Ovary (tissue), 9 donors: Measurements from ENCODE around the gene MPPED1. TPM values are rescaled to one million over a fixed set of nuclear protein-coding genes. Genes with fewer than 3 reads are reported as not detected.

Source experiments
- DNase-seq, 5 donors: peaks; one replicate each; pipeline ENCODE4 v3.0.0-alpha.2; 2019 to 2020
- H3K27ac ChIP-seq, 2 donors: fragments of 200-600 bp; one replicate each; pipeline versions ENCODE4 v1.5.1 to v1.8.0; 2019 to 2022
- H3K27me3 ChIP-seq: fragments of 200-600 bp; one replicate; pipeline ENCODE4 v1.8.0; 2022
- H3K36me3 ChIP-seq: fragments of 200-600 bp; sonication (generic); one replicate; pipeline ENCODE4 v1.5.1; 2019
- H3K4me1 ChIP-seq: one replicate; pipeline ENCODE4 v1.8.1; 2013; ENCODE audit warnings: mild to moderate bottlenecking, moderate library complexity; ENCODE audit not compliant: insufficient read depth
- H3K4me3 ChIP-seq: fragments of 200-600 bp; sonication (generic); one replicate; pipeline ENCODE4 v1.5.1; 2017
- H3K9me3 ChIP-seq, 2 donors: fragments of 200-600 bp in 1 of 2; sonication (generic) in 1 of 2; one replicate each; pipeline versions ENCODE4 v1.5.1 to v1.8.1; 2013 to 2019; ENCODE audit warnings: mild to moderate bottlenecking in 1 of 2, moderate library complexity in 1 of 2
- CTCF ChIP-seq, 3 donors: fragments of 450-650 bp in 2 of 3; fragments of 200-600 bp in 1 of 3; IDR thresholded peaks; one replicate each; pipeline versions ENCODE4 v1.5.1 to v1.8.0; 2016 to 2022; ENCODE audit warnings: antibody characterized with exemption in 3 of 3, mild to moderate bottlenecking in 1 of 3
- EP300 ChIP-seq: sonication (generic); formaldehyde crosslinking; IDR thresholded peaks from one replicate; pipeline ENCODE4 v1.6.1; 2017; ENCODE audit warnings: antibody characterized with exemption
- POLR2A ChIP-seq: fragments of 450-650 bp; IDR thresholded peaks from one replicate; pipeline ENCODE4 v1.6.1; 2017; ENCODE audit warnings: antibody characterized with exemption, mild to moderate bottlenecking, moderate library complexity
- WGBS, 3 donors: extraction: QIAGEN DNeasy Blood & Tissue Kit in 1 of 3; methylation state at CpG; one replicate each; pipeline versions ENCODE4 v1.1.5 to v1.1.7; 2013 to 2017; 5-methylcytosine and 5-hydroxymethylcytosine counted together
- intact Hi-C, 4 donors: fragments of 100-400 bp; cut with DNase I; formaldehyde crosslinking; loops; one replicate each; pipeline versions ENCODE4 v1.11.0 to v1.15.1; 2022 to 2023
- polyA plus RNA-seq, 2 donors: library from polyadenylated mRNA; stranded (reverse); fragments of 200-250 nt in 1 of 2; fragments of 350-450 nt in 1 of 2; fragmentation: Illumina TruSeq in 1 of 2; extraction: RNeasy Lipid Tissue Mini Kit (QIAGEN cat#74804) in 1 of 2; gene quantifications; one replicate each; pipeline ENCODE4 v1.2.3, GENCODE V29; 2013 to 2014
- total RNA-seq, 7 donors: library from RNA; depleted of rRNA in 2 of 7; stranded (reverse); fragments of >200 nt in 2 of 7; fragmentation: NEBNext Ultra II Directional in 3 of 7; extraction: Animal tissue kit (Norgen Biotek cat#: 25700) in 3 of 7; gene quantifications; one replicate each; pipeline versions ENCODE4 v1.1.0 to v1.2.4, GENCODE V29; 2016 to 2023
- donor health status: DM: no; HTN: no; CAD: no; lungs with moderate emphysema.
- donor health status: DM: no; HTN: no; CAD: no.
- donor health status: Bipolar disorder and iron deficiency.
- donor health status: DM: yes; HTN: yes; CAD: no.
- donor health status: DM: no; HTN: no; CAD: no.
- donor health status: DM: yes; HTN: yes; CAD: no.

MPPED1 gene
- total and polyA plus RNA-seq, 9 donors = 0.45 to 4.1 (median 2.1) TPM

- no peak overlapping the region for H3K27ac ChIP-seq
- TF ChIP-seq CTCF (IDR thresholded peaks at IDR 0.05) (no peak), EP300 (no peak)
- no peak for DNase-seq
- intact Hi-C loops = no loop called here
- H3K27me3 ChIP-seq = no peaks in the 10 kb centered on the region
- H3K9me3 ChIP-seq = no peaks in the 10 kb centered on the region
- no peaks in the 10 kb centered on the region for H3K4me1 ChIP-seq
- no peaks in the 10 kb centered on the region for H3K36me3 ChIP-seq
- no peak overlapping the region for H3K4me3 ChIP-seq
- 80 to 82% (median 80%) methylated on average over 7 of the region's 7 CpGs for WGBS, 3 donors
Observed at GRCh38 chr22:43426816-43427215, 15.0 kb downstream of the MPPED1 start.

GRCh38 chr22:43427296-43428004 lies 15.6 kb downstream of the MPPED1 start:
- no peak overlapping the region for H3K27ac ChIP-seq
- H3K9me3 ChIP-seq = no peaks in the 10 kb centered on the region
- no peaks in the 10 kb centered on the region for H3K36me3 ChIP-seq
- no peaks in the 10 kb centered on the region for H3K4me1 ChIP-seq
- TF ChIP-seq EP300 (no peak), CTCF (IDR thresholded peaks at IDR 0.05) (no peak), POLR2A (no peak)
- no peak overlapping the region for H3K4me3 ChIP-seq
- no peak for DNase-seq
- intact Hi-C loops = no loop called here
- 77 to 80% (median 79%) methylated on average over 23 of the region's 23 CpGs for WGBS, 3 donors
- H3K27me3 ChIP-seq = no peaks in the 10 kb centered on the region

GRCh38 chr22:43428005-43428485 lies 16.2 kb downstream of the MPPED1 start:
- WGBS, 3 donors = 81 to 85% (median 83%) methylated on average over 9 to 10 of the region's 10 CpGs
- H3K27me3 ChIP-seq = no peaks in the 10 kb centered on the region
- H3K9me3 ChIP-seq = no peaks in the 10 kb centered on the region
- no peak overlapping the region for H3K4me3 ChIP-seq
- H3K36me3 ChIP-seq = no peaks in the 10 kb centered on the region
- no peak for DNase-seq
- intact Hi-C loops = no loop called here
- TF ChIP-seq EP300 (no peak), POLR2A (no peak), CTCF (IDR thresholded peaks at IDR 0.05) (no peak)
- H3K4me1 ChIP-seq = no peaks in the 10 kb centered on the region
- H3K27ac ChIP-seq = no peak overlapping the region

GRCh38 chr22:43428521-43428920 lies 16.7 kb downstream of the MPPED1 start:
- intact Hi-C loops = no loop called here
- no peak for DNase-seq
- TF ChIP-seq POLR2A (no peak), EP300 (no peak), CTCF (IDR thresholded peaks at IDR 0.05) (no peak)
- Histone ChIP-seq H3K9me3 (no peaks in the 10 kb centered on the region), H3K4me3 (no peak overlapping the region), H3K27me3 (no peaks in the 10 kb centered on the region), H3K4me1 (no peaks in the 10 kb centered on the region), H3K36me3 (no peaks in the 10 kb centered on the region), H3K27ac (no peak overlapping the region)
- 85 to 90% (median 89%) methylated on average over 9 of the region's 9 CpGs for WGBS, 3 donors
